Breast epithelium (tissue), 4 donors: ENCODE data around the gene PLEKHO2. TPM values are rescaled to one million over a fixed set of nuclear protein-coding genes. Genes with fewer than 3 reads are reported as not detected.
A peak's percentile ranks its signal among the peaks of the same experiment; 100 is the strongest.
"Not testable (repeated sequence)": the region's sequence is repeated elsewhere in the genome, so short reads cannot be mapped to it uniquely, and the experiment has no call there.

ENCODE experiments used
- DNase-seq, 2 donors: peaks; one replicate each; pipeline ENCODE4 v3.0.0-alpha.2; 2019; ENCODE audit warnings: low spot score in 2 of 2
- H3K27ac ChIP-seq, 2 donors: fragments of 200-600 bp; sonication (generic) in 1 of 2; one replicate each; pipeline ENCODE4 v1.5.1; 2016 to 2019; ENCODE audit warnings: mild to moderate bottlenecking in 1 of 2
- H3K27me3 ChIP-seq, 2 donors: fragments of 200-600 bp; sonication (generic) in 1 of 2; one replicate each; pipeline versions ENCODE4 v1.5.1 to v1.6.0; 2017 to 2019; ENCODE audit warnings: control low read depth in 1 of 2, mild to moderate bottlenecking in 1 of 2
- H3K36me3 ChIP-seq: fragments of 200-600 bp; one replicate; pipeline ENCODE4 v1.5.1; 2019
- H3K4me1 ChIP-seq, 2 donors: fragments of 200-600 bp; sonication (generic); one replicate each; pipeline ENCODE4 v1.5.1; 2016 to 2019; ENCODE audit warnings: control low read depth in 1 of 2
- H3K4me3 ChIP-seq, 3 donors: fragments of 200-600 bp; sonication (generic); 1 replicate in 2 of 3; 2 replicates in 1 of 3; pipeline ENCODE4 v1.5.1; 2016 to 2019; ENCODE audit warnings: mild to moderate bottlenecking in 3 of 3, moderate library complexity in 2 of 3
- H3K9me3 ChIP-seq, 2 donors: fragments of 200-600 bp; sonication (generic) in 1 of 2; one replicate each; pipeline ENCODE4 v1.5.1; 2016 to 2019; ENCODE audit warnings: control low read depth in 1 of 2
- POLR2A ChIP-seq: fragments of 450-650 bp; IDR thresholded peaks from one replicate; pipeline ENCODE4 v1.6.1; 2016; ENCODE audit warnings: antibody characterized with exemption, mild to moderate bottlenecking, moderate library complexity
- POLR2AphosphoS5 ChIP-seq, 3 donors: sonication (generic); formaldehyde crosslinking; IDR thresholded peaks; one replicate each; pipeline ENCODE4 v1.6.1; 2017; ENCODE audit warnings: antibody characterized with exemption in 3 of 3
- intact Hi-C: fragments of 100-400 bp; cut with DNase I; formaldehyde crosslinking; loops from one replicate; pipeline ENCODE4 v1.15.1; 2023; ENCODE audit warnings: low total_unique reads
- total RNA-seq, 3 donors: library from RNA; depleted of rRNA; stranded (reverse); fragments of >200 nt; gene quantifications; one replicate each; pipeline ENCODE4 v1.1.0, GENCODE V29; 2016
- TF ChIP-seq, protein P1 (sequence below), 3 donors: fragments of 450-650 bp; IDR thresholded peaks; one replicate each; pipeline ENCODE4 v1.5.1; 2016 to 2017; ENCODE audit warnings: antibody characterized with exemption in 3 of 3, mild to moderate bottlenecking in 3 of 3, moderate library complexity in 3 of 3

PLEKHO2 gene
- total RNA-seq, 3 donors from 2014 or later = 21.1 to 33.3 (median 26.5) TPM

GRCh38 chr15:64808785-64809453, 32.8 kb upstream of the PLEKHO2 start:
- H3K9me3 ChIP-seq = no peaks in the 10 kb centered on the region
- intact Hi-C loops = loop anchor here (5.0 kb wide), 1 partner anchor 52 kb away; no protein-coding TSS in a partner anchor
- TF ChIP-seq, protein P1, sequence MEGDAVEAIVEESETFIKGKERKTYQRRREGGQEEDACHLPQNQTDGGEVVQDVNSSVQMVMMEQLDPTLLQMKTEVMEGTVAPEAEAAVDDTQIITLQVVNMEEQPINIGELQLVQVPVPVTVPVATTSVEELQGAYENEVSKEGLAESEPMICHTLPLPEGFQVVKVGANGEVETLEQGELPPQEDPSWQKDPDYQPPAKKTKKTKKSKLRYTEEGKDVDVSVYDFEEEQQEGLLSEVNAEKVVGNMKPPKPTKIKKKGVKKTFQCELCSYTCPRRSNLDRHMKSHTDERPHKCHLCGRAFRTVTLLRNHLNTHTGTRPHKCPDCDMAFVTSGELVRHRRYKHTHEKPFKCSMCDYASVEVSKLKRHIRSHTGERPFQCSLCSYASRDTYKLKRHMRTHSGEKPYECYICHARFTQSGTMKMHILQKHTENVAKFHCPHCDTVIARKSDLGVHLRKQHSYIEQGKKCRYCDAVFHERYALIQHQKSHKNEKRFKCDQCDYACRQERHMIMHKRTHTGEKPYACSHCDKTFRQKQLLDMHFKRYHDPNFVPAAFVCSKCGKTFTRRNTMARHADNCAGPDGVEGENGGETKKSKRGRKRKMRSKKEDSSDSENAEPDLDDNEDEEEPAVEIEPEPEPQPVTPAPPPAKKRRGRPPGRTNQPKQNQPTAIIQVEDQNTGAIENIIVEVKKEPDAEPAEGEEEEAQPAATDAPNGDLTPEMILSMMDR (IDR thresholded peaks at IDR 0.05) = no peak
- no peak for TF ChIP-seq POLR2A
- TF ChIP-seq POLR2AphosphoS5 (IDR thresholded peaks at IDR 0.05) = no peak
- H3K4me1 ChIP-seq = no peaks in the 10 kb centered on the region
- no peak for DNase-seq
- no peak overlapping the region for H3K27ac ChIP-seq
- H3K27me3 ChIP-seq = peaks cover 0 to 3% of the 10 kb centered on the region in 2 donors
- H3K4me3 ChIP-seq = no peak overlapping the region
- H3K36me3 ChIP-seq = no peaks in the 10 kb centered on the region

GRCh38 chr15:64809649-64810496, 31.8 kb upstream of the PLEKHO2 start:
- peak; percentile 42 to 63 for DNase-seq
- Histone ChIP-seq H3K36me3 (no peaks in the 10 kb centered on the region), H3K27me3 (peaks cover 0 to 3% of the 10 kb centered on the region in 2 donors), H3K9me3 (no peaks in the 10 kb centered on the region), H3K4me1 (no peaks in the 10 kb centered on the region), H3K4me3 (no peak overlapping the region), H3K27ac (no peak overlapping the region)
- no peak for TF ChIP-seq POLR2A
- TF ChIP-seq, protein P1 (IDR thresholded peaks at IDR 0.05) = peak; percentile 67 to 82 (median 79)
- TF ChIP-seq POLR2AphosphoS5 (IDR thresholded peaks at IDR 0.05) = no peak
- intact Hi-C loops = loop anchor here (5.0 kb wide), 1 partner anchor 53 kb away; no protein-coding TSS in a partner anchor

DNA sequence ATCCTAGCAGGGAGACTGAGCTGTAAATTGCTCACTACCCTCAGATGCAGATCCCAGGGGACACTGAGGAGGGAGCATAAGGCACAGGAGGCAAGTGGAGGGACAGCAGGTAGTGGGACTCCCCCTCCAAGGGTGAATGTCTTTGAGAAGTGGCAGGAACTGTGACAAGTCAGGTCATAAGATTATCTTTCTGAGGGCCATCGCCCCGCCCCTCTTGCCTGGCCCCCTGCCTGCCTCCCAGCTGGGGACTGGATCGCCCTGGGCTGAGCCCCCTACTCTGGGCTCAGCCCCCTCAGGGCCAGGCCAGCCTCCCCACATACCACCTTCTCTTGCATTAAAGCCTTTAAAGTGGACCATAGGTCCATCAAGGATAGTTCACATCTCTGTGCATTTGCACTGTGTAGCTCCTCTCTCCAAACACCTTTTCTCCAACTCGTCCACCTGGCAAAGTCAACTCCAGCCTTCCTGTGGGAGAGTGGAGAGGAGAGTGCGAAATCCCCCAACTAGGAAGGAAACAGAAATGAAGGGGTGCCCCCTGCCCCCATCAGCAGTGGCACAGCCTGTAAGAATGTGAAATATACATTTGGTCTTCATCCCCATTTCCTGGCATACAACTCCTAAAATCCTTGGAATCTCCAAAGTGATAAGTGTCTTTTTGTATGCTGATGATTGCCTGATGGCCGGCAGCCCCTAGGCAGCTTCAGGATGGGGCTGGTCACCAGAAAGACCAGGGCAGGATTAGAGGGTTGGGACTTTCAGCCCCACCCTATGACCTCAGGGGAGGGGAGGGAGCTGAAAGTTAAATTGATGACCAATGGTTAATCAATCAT, 31.0 kb upstream of the PLEKHO2 start:
- Histone ChIP-seq H3K27ac (peak overlapping the region in 1 of 2 donors; percentile 53), H3K36me3 (no peaks in the 10 kb centered on the region), H3K4me1 (no peaks in the 10 kb centered on the region), H3K27me3 (peaks cover 0 to 3% of the 10 kb centered on the region in 2 donors), H3K4me3 (no peak overlapping the region), H3K9me3 (no peaks in the 10 kb centered on the region)
- no peak for TF ChIP-seq POLR2AphosphoS5 (IDR thresholded peaks at IDR 0.05)
- TF ChIP-seq POLR2A = no peak
- TF ChIP-seq, protein P1 (IDR thresholded peaks at IDR 0.05) = no peak
- intact Hi-C loops = no loop called here
- no peak for DNase-seq

DNA sequence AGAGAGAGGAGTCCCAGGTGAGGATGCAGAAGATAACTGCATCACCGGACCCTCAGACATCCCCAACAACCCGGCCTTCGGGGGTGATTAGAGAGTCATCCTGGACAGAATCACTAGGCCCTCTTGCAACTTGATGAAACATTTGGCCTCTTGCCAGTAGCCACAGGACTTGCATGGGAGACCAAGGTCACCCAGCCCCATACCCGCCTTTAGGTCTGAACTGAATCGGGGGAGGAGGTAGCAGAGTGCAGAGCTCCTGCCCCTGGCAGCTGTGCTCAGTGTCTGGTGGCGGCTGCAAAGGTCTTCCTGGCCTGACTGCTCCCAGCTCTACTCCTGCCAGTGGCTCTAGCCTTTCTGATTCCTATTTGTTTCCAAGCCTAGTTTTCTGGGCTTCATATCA, 28.6 kb upstream of the PLEKHO2 start:
- H3K36me3 ChIP-seq = no peaks in the 10 kb centered on the region
- no peak for DNase-seq
- H3K9me3 ChIP-seq = no peaks in the 10 kb centered on the region
- TF ChIP-seq, protein P1 (IDR thresholded peaks at IDR 0.05) = no peak
- no peak for TF ChIP-seq POLR2A
- no peak for TF ChIP-seq POLR2AphosphoS5 (IDR thresholded peaks at IDR 0.05)
- no peaks in the 10 kb centered on the region for H3K4me1 ChIP-seq
- H3K27ac ChIP-seq = no peak overlapping the region
- peaks cover 0 to 1% of the 10 kb centered on the region in 2 donors for H3K27me3 ChIP-seq
- H3K4me3 ChIP-seq = no peak overlapping the region
- intact Hi-C loops = loop anchor here (1.0 kb wide), 1 partner anchor 9 kb away; no protein-coding TSS in a partner anchor

GRCh38 chr15:64814283-64814682, 27.4 kb upstream of the PLEKHO2 start:
- H3K27me3 ChIP-seq, H3K27ac ChIP-seq, intact Hi-C loops, H3K9me3 ChIP-seq, H3K4me1 ChIP-seq, DNase-seq, H3K36me3 ChIP-seq, H3K4me3 ChIP-seq: not testable (repeated sequence)

DNA sequence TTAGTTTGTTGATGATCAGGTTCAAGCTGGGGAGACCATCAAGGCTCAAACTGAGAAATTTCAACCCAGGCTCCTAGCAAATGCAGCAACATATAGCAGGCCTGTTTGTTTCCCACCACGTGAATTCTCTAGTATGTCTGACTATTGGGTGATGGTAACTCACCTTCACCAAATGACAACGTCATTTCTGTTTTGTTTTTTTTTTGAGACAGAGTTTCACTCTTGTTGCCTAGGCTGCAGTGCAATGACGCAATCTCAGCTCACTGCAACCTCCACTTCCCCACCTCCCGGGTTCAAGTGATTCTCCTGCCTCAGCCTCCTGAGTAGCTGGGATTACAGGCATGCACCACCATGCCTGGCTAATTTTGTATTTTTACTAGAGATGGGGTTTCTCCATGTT, 26.8 kb upstream of the PLEKHO2 start:
- intact Hi-C loops, H3K4me1 ChIP-seq, H3K27me3 ChIP-seq, H3K27ac ChIP-seq, H3K9me3 ChIP-seq, H3K36me3 ChIP-seq, H3K4me3 ChIP-seq, DNase-seq: not testable (repeated sequence)
